Measurements from ENCODE around the gene RBCK1. TPM values are rescaled to one million over a fixed set of nuclear protein-coding genes. Genes with fewer than 3 reads are reported as not detected.
"Not testable (repeated sequence)": the region's sequence is repeated elsewhere in the genome, so short reads cannot be mapped to it uniquely, and the experiment has no call there.

RBCK1 gene
- total RNA-seq, 2 experiments from 2014 or later = 133 to 146 TPM

- Mint-ChIP-seq H3K4me1 (peaks cover 66% of the 10 kb centered on the region), H3K27me3 (peaks cover 3% of the 10 kb centered on the region), H3K9me3 (no peaks in the 10 kb centered on the region), H3K4me3 (no peak overlapping the region), H3K27ac (no peak overlapping the region), H3K36me3 (ENCODE audit: low read depth) (no peaks in the 10 kb centered on the region)
- no peak for DNase-seq
- ChIA-PET POLR2A (interaction anchor here (0.9 kb wide), 1 partner anchor 8 kb away, joined by 3 read pairs; no protein-coding TSS in a partner anchor), CTCF (no interaction called here)
Measured at GRCh38 chr20:368915-369314, 39.2 kb upstream of the RBCK1 start.

- no peak for DNase-seq
- CTCF ChIA-PET = no interaction called here
- Mint-ChIP-seq H3K36me3 (ENCODE audit: low read depth) (no peaks in the 10 kb centered on the region), H3K9me3 (no peaks in the 10 kb centered on the region), H3K4me3 (no peak overlapping the region), H3K4me1 (peaks cover 57% of the 10 kb centered on the region), H3K27ac (no peak overlapping the region), H3K27me3 (peaks cover 3% of the 10 kb centered on the region)
- POLR2A ChIA-PET = interaction anchor here (0.9 to 3.1 kb wide), 2 partner anchors 10 to 11 kb away, joined by 3 to 24 read pairs; partner anchors contain the start of gene TRIB3
Measured at GRCh38 chr20:370151-370600, 37.9 kb upstream of the RBCK1 start.

GRCh38 chr20:370977-371754, 36.9 kb upstream of the RBCK1 start:
- POLR2A ChIA-PET = interaction anchor here (1.5 to 3.1 kb wide), 2 partner anchors 10 to 36 kb away, joined by 5 to 24 read pairs; partner anchors contain the start of gene TRIB3
- CTCF ChIA-PET = interaction anchor here (1.9 kb wide), 1 partner anchor 9 kb away, joined by 5 read pairs; the partner anchor contains the start of gene TRIB3
- no peak overlapping the region for H3K4me3 Mint-ChIP-seq
- H3K9me3 Mint-ChIP-seq = no peaks in the 10 kb centered on the region
- DNase-seq = no peak
- H3K4me1 Mint-ChIP-seq = peaks cover 49% of the 10 kb centered on the region
- no peaks in the 10 kb centered on the region for H3K36me3 Mint-ChIP-seq (ENCODE audit: low read depth)
- H3K27ac Mint-ChIP-seq = no peak overlapping the region
- H3K27me3 Mint-ChIP-seq = peaks cover 3% of the 10 kb centered on the region

- ChIA-PET POLR2A (interaction anchor here (1.0 to 3.1 kb wide), 4 partner anchors 9 to 37 kb away, joined by 3 to 24 read pairs (median 4); partner anchors contain the start of gene TRIB3), CTCF (interaction anchor here (1.1 to 1.9 kb wide), 2 partner anchors 9 to 60 kb away, joined by 3 to 5 read pairs; partner anchors contain the start of gene TRIB3)
- H3K36me3 Mint-ChIP-seq (ENCODE audit: low read depth) = no peaks in the 10 kb centered on the region
- H3K4me1 Mint-ChIP-seq = peaks cover 44% of the 10 kb centered on the region
- H3K4me3 Mint-ChIP-seq = no peak overlapping the region
- H3K9me3 Mint-ChIP-seq = no peaks in the 10 kb centered on the region
- DNase-seq = no peak
- peaks cover 3% of the 10 kb centered on the region for H3K27me3 Mint-ChIP-seq
- peak overlapping the region; percentile 19 for H3K27ac Mint-ChIP-seq
Measured at GRCh38 chr20:371755-372542, 36.1 kb upstream of the RBCK1 start.

- H3K4me3 Mint-ChIP-seq; H3K27ac Mint-ChIP-seq; H3K36me3 Mint-ChIP-seq (ENCODE audit: low read depth); DNase-seq; H3K9me3 Mint-ChIP-seq; H3K27me3 Mint-ChIP-seq: not testable (repeated sequence)
- peaks cover 39% of the 10 kb centered on the region for H3K4me1 Mint-ChIP-seq
- ChIA-PET POLR2A (interaction anchor here (0.8 to 3.1 kb wide), 5 partner anchors 8 to 66 kb away, joined by 3 to 24 read pairs (median 4); partner anchors contain the start of gene TRIB3), CTCF (interaction anchor here (1.1 to 1.9 kb wide), 2 partner anchors 8 to 59 kb away, joined by 3 to 5 read pairs; partner anchors contain the start of gene TRIB3)
Measured at GRCh38 chr20:372543-373082, 35.5 kb upstream of the RBCK1 start.

GRCh38 chr20:373171-373890, 34.8 kb upstream of the RBCK1 start:
- no peak for DNase-seq
- H3K4me1 Mint-ChIP-seq = peaks cover 37% of the 10 kb centered on the region
- no peak overlapping the region for H3K4me3 Mint-ChIP-seq
- no peaks in the 10 kb centered on the region for H3K9me3 Mint-ChIP-seq
- no peaks in the 10 kb centered on the region for H3K36me3 Mint-ChIP-seq (ENCODE audit: low read depth)
- CTCF ChIA-PET = interaction anchor here (1.1 kb wide), 1 partner anchor 58 kb away, joined by 3 read pairs; no protein-coding TSS in a partner anchor
- H3K27ac Mint-ChIP-seq = no peak overlapping the region
- peaks cover 2% of the 10 kb centered on the region for H3K27me3 Mint-ChIP-seq
- POLR2A ChIA-PET = interaction anchor here (0.8 to 3.1 kb wide), 3 partner anchors 8 to 65 kb away, joined by 3 to 24 read pairs (median 3); partner anchors contain the start of gene TRIB3

GRCh38 chr20:375265-375889, 32.7 kb upstream of the RBCK1 start:
- H3K27ac Mint-ChIP-seq = no peak overlapping the region
- ChIA-PET CTCF (no interaction called here), POLR2A (no interaction called here)
- H3K9me3 Mint-ChIP-seq = no peaks in the 10 kb centered on the region
- DNase-seq = no peak
- no peak overlapping the region for H3K4me3 Mint-ChIP-seq
- no peaks in the 10 kb centered on the region for H3K27me3 Mint-ChIP-seq
- H3K36me3 Mint-ChIP-seq (ENCODE audit: low read depth) = no peaks in the 10 kb centered on the region
- H3K4me1 Mint-ChIP-seq = peaks cover 32% of the 10 kb centered on the region

GRCh38 chr20:376089-376488, 32.0 kb upstream of the RBCK1 start:
- Mint-ChIP-seq H3K36me3 (ENCODE audit: low read depth) (no peaks in the 10 kb centered on the region), H3K4me1 (peaks cover 29% of the 10 kb centered on the region), H3K27ac (no peak overlapping the region), H3K4me3 (no peak overlapping the region), H3K27me3 (no peaks in the 10 kb centered on the region), H3K9me3 (no peaks in the 10 kb centered on the region)
- ChIA-PET CTCF (no interaction called here), POLR2A (no interaction called here)
- no peak for DNase-seq

- no peak overlapping the region for H3K27ac Mint-ChIP-seq
- DNase-seq = no peak
- ChIA-PET POLR2A (no interaction called here), CTCF (no interaction called here)
- H3K4me1 Mint-ChIP-seq = peaks cover 22% of the 10 kb centered on the region
- H3K9me3 Mint-ChIP-seq = no peaks in the 10 kb centered on the region
- no peak overlapping the region for H3K4me3 Mint-ChIP-seq
- H3K36me3 Mint-ChIP-seq (ENCODE audit: low read depth) = no peaks in the 10 kb centered on the region
- no peaks in the 10 kb centered on the region for H3K27me3 Mint-ChIP-seq
Measured at GRCh38 chr20:376750-377149, 31.3 kb upstream of the RBCK1 start.

GRCh38 chr20:377578-377977, 30.5 kb upstream of the RBCK1 start:
- peaks cover 20% of the 10 kb centered on the region for H3K4me1 Mint-ChIP-seq
- not testable (repeated sequence) for H3K9me3 Mint-ChIP-seq; DNase-seq; H3K36me3 Mint-ChIP-seq (ENCODE audit: low read depth); H3K27me3 Mint-ChIP-seq; H3K4me3 Mint-ChIP-seq; H3K27ac Mint-ChIP-seq
- ChIA-PET POLR2A (interaction anchor here (1.6 kb wide), 1 partner anchor 30 kb away, joined by 4 read pairs; no protein-coding TSS in a partner anchor), CTCF (interaction anchor here (1.0 kb wide), 1 partner anchor 11 kb away, joined by 3 read pairs; no protein-coding TSS in a partner anchor)

- H3K36me3 Mint-ChIP-seq (ENCODE audit: low read depth) = peaks cover 2% of the 10 kb centered on the region
- ChIA-PET POLR2A (interaction anchor here (1.1 to 4.1 kb wide), 3 partner anchors 7 to 29 kb away, joined by 3 to 24 read pairs (median 4); no protein-coding TSS in a partner anchor), CTCF (no interaction called here)
- peaks cover 15% of the 10 kb centered on the region for H3K4me1 Mint-ChIP-seq
- H3K27me3 Mint-ChIP-seq = no peaks in the 10 kb centered on the region
- H3K9me3 Mint-ChIP-seq = no peaks in the 10 kb centered on the region
- H3K4me3 Mint-ChIP-seq = peak overlapping the region; percentile 84
- H3K27ac Mint-ChIP-seq = no peak overlapping the region
- DNase-seq = no peak
Measured at GRCh38 chr20:378961-379336, 29.1 kb upstream of the RBCK1 start.
